ENCODE results near the gene RAB12.

RAB12 gene

DNA sequence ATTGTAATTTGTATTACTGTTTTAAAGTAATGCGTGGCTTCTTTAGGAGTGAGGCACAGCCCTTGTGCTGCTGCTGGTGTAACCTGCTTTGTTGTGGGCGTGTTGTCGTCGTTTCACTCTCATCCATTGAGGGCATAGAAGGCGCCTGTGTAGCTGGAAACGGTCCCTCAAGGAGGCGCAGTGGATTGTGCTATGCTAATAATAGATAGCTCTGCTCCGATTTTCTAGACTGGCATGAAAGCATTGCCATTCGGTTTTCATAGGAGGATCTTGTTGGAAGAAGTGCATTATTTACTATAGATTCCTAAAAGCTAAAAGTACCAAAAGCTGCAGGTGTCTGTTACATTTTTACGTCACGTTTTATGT is 17.9 kb downstream of the RAB12 start:
- H3K4me3 ChIP-seq (ENCODE audit: low read depth, low read length) = no peak overlapping the region
- TF ChIP-seq, protein P1, sequence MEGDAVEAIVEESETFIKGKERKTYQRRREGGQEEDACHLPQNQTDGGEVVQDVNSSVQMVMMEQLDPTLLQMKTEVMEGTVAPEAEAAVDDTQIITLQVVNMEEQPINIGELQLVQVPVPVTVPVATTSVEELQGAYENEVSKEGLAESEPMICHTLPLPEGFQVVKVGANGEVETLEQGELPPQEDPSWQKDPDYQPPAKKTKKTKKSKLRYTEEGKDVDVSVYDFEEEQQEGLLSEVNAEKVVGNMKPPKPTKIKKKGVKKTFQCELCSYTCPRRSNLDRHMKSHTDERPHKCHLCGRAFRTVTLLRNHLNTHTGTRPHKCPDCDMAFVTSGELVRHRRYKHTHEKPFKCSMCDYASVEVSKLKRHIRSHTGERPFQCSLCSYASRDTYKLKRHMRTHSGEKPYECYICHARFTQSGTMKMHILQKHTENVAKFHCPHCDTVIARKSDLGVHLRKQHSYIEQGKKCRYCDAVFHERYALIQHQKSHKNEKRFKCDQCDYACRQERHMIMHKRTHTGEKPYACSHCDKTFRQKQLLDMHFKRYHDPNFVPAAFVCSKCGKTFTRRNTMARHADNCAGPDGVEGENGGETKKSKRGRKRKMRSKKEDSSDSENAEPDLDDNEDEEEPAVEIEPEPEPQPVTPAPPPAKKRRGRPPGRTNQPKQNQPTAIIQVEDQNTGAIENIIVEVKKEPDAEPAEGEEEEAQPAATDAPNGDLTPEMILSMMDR (IDR thresholded peaks at IDR 0.05; ENCODE audit: low read depth, low read length, missing control alignments) = no peak
- in situ Hi-C loops (cut with HindIII; ENCODE audit: low sequenced_read_pairs) = no loop called here
- DNase-seq (ENCODE audit: low read depth) = no peak

- no peak for DNase-seq (ENCODE audit: low read depth)
- in situ Hi-C loops (cut with HindIII; ENCODE audit: low sequenced_read_pairs) = no loop called here
- H3K4me3 ChIP-seq (ENCODE audit: low read depth, low read length) = no peak overlapping the region
- TF ChIP-seq, protein P1 (IDR thresholded peaks at IDR 0.05; ENCODE audit: low read depth, low read length, missing control alignments) = no peak
These were observed 18.3 kb downstream of the RAB12 start for GRCh38 chr18:8627540-8627939.

GRCh38 chr18:8629602-8630001 is 20.4 kb downstream of the RAB12 start:
- TF ChIP-seq, protein P1 (IDR thresholded peaks at IDR 0.05; ENCODE audit: low read depth, low read length, missing control alignments) = no peak
- DNase-seq (ENCODE audit: low read depth) = no peak
- no peak overlapping the region for H3K4me3 ChIP-seq (ENCODE audit: low read depth, low read length)
- in situ Hi-C loops (cut with HindIII; ENCODE audit: low sequenced_read_pairs) = no loop called here

DNA sequence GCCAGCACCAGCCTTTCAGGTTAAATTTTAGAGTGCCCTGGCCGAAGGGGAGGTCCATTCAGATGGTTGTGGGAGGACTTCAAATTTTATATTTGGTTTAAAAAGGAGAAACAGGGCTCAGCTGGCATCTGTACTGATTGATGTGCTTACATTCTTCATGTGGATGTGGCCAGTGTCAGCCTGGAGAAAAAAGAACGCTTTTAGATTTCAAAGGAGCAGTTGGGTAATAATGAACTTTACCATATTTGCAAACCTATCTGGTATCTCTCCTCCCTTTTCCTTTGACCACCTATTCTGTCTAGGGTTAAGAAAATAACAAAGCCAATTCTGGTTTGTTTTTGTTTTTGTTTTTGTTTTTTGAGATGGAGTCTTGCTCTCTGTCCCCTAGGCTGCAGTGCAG is 21.3 kb downstream of the RAB12 start:
- in situ Hi-C loops (cut with HindIII; ENCODE audit: low sequenced_read_pairs) = no loop called here
- DNase-seq (ENCODE audit: low read depth) = no peak

DNA sequence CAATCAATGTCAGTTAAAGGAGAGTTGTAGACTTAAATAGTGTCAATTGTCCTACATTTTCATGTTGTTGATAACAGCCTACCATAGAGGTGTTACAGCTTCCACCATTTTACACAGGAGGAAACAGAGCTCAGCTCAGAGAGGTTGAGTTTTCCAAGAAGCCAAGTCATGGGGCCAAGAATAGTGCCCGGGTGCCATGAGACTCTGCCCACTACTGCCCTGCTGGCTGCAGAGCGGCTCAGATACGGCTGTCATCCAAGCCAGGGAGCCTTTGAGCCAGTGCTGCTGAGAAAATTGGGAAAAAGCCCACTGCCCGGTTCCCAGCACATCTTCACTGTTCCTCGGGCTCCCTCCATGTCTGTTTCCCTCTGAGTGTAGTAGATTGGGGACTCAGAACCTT is 22.0 kb downstream of the RAB12 start:
- TF ChIP-seq, protein P1 (IDR thresholded peaks at IDR 0.05; ENCODE audit: low read depth, low read length, missing control alignments) = no peak
- in situ Hi-C loops (cut with HindIII; ENCODE audit: low sequenced_read_pairs) = no loop called here
- DNase-seq (ENCODE audit: low read depth) = no peak
- H3K4me3 ChIP-seq (ENCODE audit: low read depth, low read length) = no peak overlapping the region

More for the DNA sequence above, 21.3 kb downstream of the RAB12 start:
- TF ChIP-seq, protein P1 (IDR thresholded peaks at IDR 0.05; ENCODE audit: low read depth, low read length, missing control alignments) = no peak
- no peak overlapping the region for H3K4me3 ChIP-seq (ENCODE audit: low read depth, low read length)

GRCh38 chr18:8632386-8632785 is 23.1 kb downstream of the RAB12 start:
- DNase-seq (ENCODE audit: low read depth) = no peak
- H3K4me3 ChIP-seq (ENCODE audit: low read depth, low read length) = no peak overlapping the region
- TF ChIP-seq, protein P1 (IDR thresholded peaks at IDR 0.05; ENCODE audit: low read depth, low read length, missing control alignments) = no peak
- in situ Hi-C loops (cut with HindIII; ENCODE audit: low sequenced_read_pairs) = no loop called here

- TF ChIP-seq, protein P1 (IDR thresholded peaks at IDR 0.05; ENCODE audit: low read depth, low read length, missing control alignments) = no peak
- H3K4me3 ChIP-seq (ENCODE audit: low read depth, low read length) = no peak overlapping the region
- in situ Hi-C loops (cut with HindIII; ENCODE audit: low sequenced_read_pairs) = no loop called here
- no peak for DNase-seq (ENCODE audit: low read depth)
These were observed 25.3 kb downstream of the RAB12 start for GRCh38 chr18:8634508-8634907.

Data from astrocyte of the cerebellum (primary cell).